NCI-H345 (cell line): ENCODE data around the gene PAK1.
"Not testable (repeated sequence)": the region's sequence is repeated elsewhere in the genome, so short reads cannot be mapped to it uniquely, and the experiment has no call there.

ENCODE experiments used
- DNase-seq: peaks from one replicate; lab custom pipeline; 2025; lab: John Stamatoyannopoulos, UW

PAK1 gene

GRCh38 chr11:77473801-77474683 lies at the start of gene PAK1:
Gene PAK1, minus strand, starts transcription at chr11:77474094. Its CDS starts 81,574 bp downstream, at chr11:77392520.
- DNase-seq: peak; percentile 95

- no peak for DNase-seq
Observed at GRCh38 chr11:77522215-77522614, 48.3 kb upstream of the PAK1 start.

GRCh38 chr11:77519847-77520246 lies 46.0 kb upstream of the PAK1 start:
- no peak for DNase-seq

GRCh38 chr11:77518471-77518870 lies 44.6 kb upstream of the PAK1 start:
- no peak for DNase-seq

- DNase-seq: no peak
Observed at GRCh38 chr11:77517753-77518152, 43.9 kb upstream of the PAK1 start.

- DNase-seq: no peak
Observed at GRCh38 chr11:77517226-77517625, 43.3 kb upstream of the PAK1 start.

- DNase-seq: no peak
Observed at GRCh38 chr11:77515483-77515882, 41.6 kb upstream of the PAK1 start.

- no peak for DNase-seq
Observed at GRCh38 chr11:77515063-77515462, 41.2 kb upstream of the PAK1 start.

- DNase-seq: no peak
Observed at GRCh38 chr11:77512092-77512491, 38.2 kb upstream of the PAK1 start.

- DNase-seq: no peak
Observed at GRCh38 chr11:77510851-77511250, 37.0 kb upstream of the PAK1 start.

GRCh38 chr11:77510095-77510494 lies 36.2 kb upstream of the PAK1 start:
- DNase-seq: no peak

- no peak for DNase-seq
Observed at GRCh38 chr11:77508019-77508418, 34.1 kb upstream of the PAK1 start.

GRCh38 chr11:77506857-77507256 lies 33.0 kb upstream of the PAK1 start:
- peak; percentile 28 for DNase-seq

GRCh38 chr11:77505956-77506355 lies 32.1 kb upstream of the PAK1 start:
- DNase-seq: peak; percentile 17

GRCh38 chr11:77503006-77503405 lies 29.1 kb upstream of the PAK1 start:
- DNase-seq: no peak

GRCh38 chr11:77502346-77502905 lies 28.5 kb upstream of the PAK1 start:
- no peak for DNase-seq

GRCh38 chr11:77501758-77502157 lies 27.9 kb upstream of the PAK1 start:
- no peak for DNase-seq

GRCh38 chr11:77497368-77497767 lies 23.5 kb upstream of the PAK1 start:
- no peak for DNase-seq

GRCh38 chr11:77495526-77495925 lies 21.6 kb upstream of the PAK1 start:
- no peak for DNase-seq

- not testable (repeated sequence) for DNase-seq
Observed at GRCh38 chr11:77490035-77490434, 16.1 kb upstream of the PAK1 start.

- DNase-seq: no peak
Observed at GRCh38 chr11:77487790-77488189, 13.9 kb upstream of the PAK1 start.

GRCh38 chr11:77479746-77480352 lies 6.0 kb upstream of the PAK1 start:
- no peak for DNase-seq

GRCh38 chr11:77475206-77475605 lies 1.3 kb upstream of the PAK1 start:
- no peak for DNase-seq
